Hematopoietic multipotent progenitor cell treated with erythropoietin and hydrocortisone succinate and interleukin-3 and kit ligand, for 4 days (in vitro differentiated cells): ENCODE data around the gene RMDN2.
A peak's percentile ranks its signal among the peaks of the same experiment; 100 is the strongest.
"Not testable (repeated sequence)": the region's sequence is repeated elsewhere in the genome, so short reads cannot be mapped to it uniquely, and the experiment has no call there.

Source experiments
- DNase-seq: peaks from one replicate; pipeline ENCODE4 v3.0.0-alpha.2; 2015

RMDN2 gene

GRCh38 chr2:38000485-38001222 lies 75.6 kb downstream of the RMDN2 start:
- DNase-seq, result no peak

- DNase-seq, result not testable (repeated sequence)
These were observed 85.1 kb downstream of the RMDN2 start for GRCh38 chr2:38010187-38010586.

GRCh38 chr2:38010995-38011394 lies 85.9 kb downstream of the RMDN2 start:
- no peak for DNase-seq

GRCh38 chr2:38013158-38013752 lies 88.2 kb downstream of the RMDN2 start:
- DNase-seq, result no peak

GRCh38 chr2:38016219-38016618 lies 91.1 kb downstream of the RMDN2 start:
- DNase-seq, result no peak

- DNase-seq, result no peak
These were observed 92.7 kb downstream of the RMDN2 start for GRCh38 chr2:38017836-38018235.

GRCh38 chr2:38020359-38021069 lies 95.4 kb downstream of the RMDN2 start:
- not testable (repeated sequence) for DNase-seq

- no peak for DNase-seq
These were observed 96.5 kb downstream of the RMDN2 start for GRCh38 chr2:38021589-38021988.

- no peak for DNase-seq
These were observed 101.8 kb downstream of the RMDN2 start for GRCh38 chr2:38026846-38027245.

- no peak for DNase-seq
These were observed 103.7 kb downstream of the RMDN2 start for GRCh38 chr2:38028829-38029228.

- DNase-seq, result no peak
These were observed 104.4 kb downstream of the RMDN2 start for GRCh38 chr2:38029512-38029911.

GRCh38 chr2:38030635-38031355 lies 105.7 kb downstream of the RMDN2 start:
- DNase-seq, result no peak

- no peak for DNase-seq
These were observed 107.9 kb downstream of the RMDN2 start for GRCh38 chr2:38032946-38033345.

GRCh38 chr2:38033646-38034045 lies 108.6 kb downstream of the RMDN2 start:
- DNase-seq, result no peak

GRCh38 chr2:38035968-38036367 lies 110.9 kb downstream of the RMDN2 start:
- DNase-seq, result no peak

- DNase-seq, result no peak
These were observed 112.2 kb downstream of the RMDN2 start for GRCh38 chr2:38037325-38037724.

- DNase-seq, result peak; percentile 50
These were observed 112.9 kb downstream of the RMDN2 start for GRCh38 chr2:38037757-38038621.

GRCh38 chr2:38038682-38039081 lies 113.6 kb downstream of the RMDN2 start:
- DNase-seq, result no peak

- DNase-seq, result no peak
These were observed 114.2 kb downstream of the RMDN2 start for GRCh38 chr2:38039121-38039910.

GRCh38 chr2:38045811-38046210 lies 120.7 kb downstream of the RMDN2 start:
- no peak for DNase-seq

GRCh38 chr2:38056216-38056615 lies 131.1 kb downstream of the RMDN2 start:
- DNase-seq, result no peak
